Kidney epithelial cell (primary cell): ENCODE data around the gene EGR1. TPM values are rescaled to one million over a fixed set of nuclear protein-coding genes. Genes with fewer than 3 reads are reported as not detected.

ENCODE experiments used
- DNase-seq: peaks from one replicate; pipeline ENCODE4 v3.0.0-alpha.2; 2010; ENCODE audit warnings: low read depth
- H3K27me3 ChIP-seq: 2 replicates; pipeline ENCODE4 v1.6.0; 2011; ENCODE audit warnings: low read length; ENCODE audit not compliant: control insufficient read depth, insufficient read depth
- H3K36me3 ChIP-seq: 2 replicates; pipeline ENCODE4 v1.5.1; 2011; ENCODE audit warnings: low read length; ENCODE audit not compliant: control insufficient read depth, insufficient read depth
- H3K4me3 ChIP-seq: 2 replicates; pipeline ENCODE4 v1.5.1; 2011; ENCODE audit warnings: low read depth, mild to moderate bottlenecking, control low read depth, low read length
- total RNA-seq: library from RNA; depleted of rRNA; stranded (reverse); fragments of >200 nt; gene quantifications from 2 replicates; pipeline ENCODE4 v1.2.3, GENCODE V29; 2015
- TF ChIP-seq, protein P1 (sequence below): IDR thresholded peaks from 2 replicates; pipeline ENCODE4 v1.5.1; 2011; ENCODE audit warnings: mild to moderate bottlenecking, moderate library complexity, low read length, control low read depth, inconsistent platforms; ENCODE audit not compliant: insufficient read depth, poor library complexity, severe bottlenecking

Gene EGR1
- total RNA-seq, 1 donor from 2014 or later: 2.0 TPM

DNA sequence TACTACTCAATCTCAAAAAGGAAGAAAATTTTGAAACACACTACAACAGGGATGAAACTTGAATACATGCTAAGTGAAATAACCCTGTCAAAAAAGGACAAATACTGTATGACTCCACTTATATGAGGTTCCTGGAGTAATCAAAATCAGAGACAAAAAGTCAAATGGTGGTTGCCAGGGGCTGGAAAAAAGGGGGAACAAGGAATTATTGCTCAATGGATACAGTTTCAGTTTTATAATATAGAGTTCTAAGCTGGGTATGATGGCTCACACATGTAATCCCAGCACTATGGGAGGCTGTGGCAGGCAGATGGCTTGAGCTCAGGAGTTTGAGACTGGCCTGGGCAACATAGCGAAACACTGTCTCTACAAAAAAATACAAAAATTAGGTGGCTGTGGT, 48.7 kb downstream of the EGR1 start:
- Histone ChIP-seq H3K4me3 (no peak overlapping the region), H3K36me3 (no peaks in the 10 kb centered on the region), H3K27me3 (no peaks in the 10 kb centered on the region)
- DNase-seq: no peak
- TF ChIP-seq, protein P1, sequence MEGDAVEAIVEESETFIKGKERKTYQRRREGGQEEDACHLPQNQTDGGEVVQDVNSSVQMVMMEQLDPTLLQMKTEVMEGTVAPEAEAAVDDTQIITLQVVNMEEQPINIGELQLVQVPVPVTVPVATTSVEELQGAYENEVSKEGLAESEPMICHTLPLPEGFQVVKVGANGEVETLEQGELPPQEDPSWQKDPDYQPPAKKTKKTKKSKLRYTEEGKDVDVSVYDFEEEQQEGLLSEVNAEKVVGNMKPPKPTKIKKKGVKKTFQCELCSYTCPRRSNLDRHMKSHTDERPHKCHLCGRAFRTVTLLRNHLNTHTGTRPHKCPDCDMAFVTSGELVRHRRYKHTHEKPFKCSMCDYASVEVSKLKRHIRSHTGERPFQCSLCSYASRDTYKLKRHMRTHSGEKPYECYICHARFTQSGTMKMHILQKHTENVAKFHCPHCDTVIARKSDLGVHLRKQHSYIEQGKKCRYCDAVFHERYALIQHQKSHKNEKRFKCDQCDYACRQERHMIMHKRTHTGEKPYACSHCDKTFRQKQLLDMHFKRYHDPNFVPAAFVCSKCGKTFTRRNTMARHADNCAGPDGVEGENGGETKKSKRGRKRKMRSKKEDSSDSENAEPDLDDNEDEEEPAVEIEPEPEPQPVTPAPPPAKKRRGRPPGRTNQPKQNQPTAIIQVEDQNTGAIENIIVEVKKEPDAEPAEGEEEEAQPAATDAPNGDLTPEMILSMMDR: no peak

DNA sequence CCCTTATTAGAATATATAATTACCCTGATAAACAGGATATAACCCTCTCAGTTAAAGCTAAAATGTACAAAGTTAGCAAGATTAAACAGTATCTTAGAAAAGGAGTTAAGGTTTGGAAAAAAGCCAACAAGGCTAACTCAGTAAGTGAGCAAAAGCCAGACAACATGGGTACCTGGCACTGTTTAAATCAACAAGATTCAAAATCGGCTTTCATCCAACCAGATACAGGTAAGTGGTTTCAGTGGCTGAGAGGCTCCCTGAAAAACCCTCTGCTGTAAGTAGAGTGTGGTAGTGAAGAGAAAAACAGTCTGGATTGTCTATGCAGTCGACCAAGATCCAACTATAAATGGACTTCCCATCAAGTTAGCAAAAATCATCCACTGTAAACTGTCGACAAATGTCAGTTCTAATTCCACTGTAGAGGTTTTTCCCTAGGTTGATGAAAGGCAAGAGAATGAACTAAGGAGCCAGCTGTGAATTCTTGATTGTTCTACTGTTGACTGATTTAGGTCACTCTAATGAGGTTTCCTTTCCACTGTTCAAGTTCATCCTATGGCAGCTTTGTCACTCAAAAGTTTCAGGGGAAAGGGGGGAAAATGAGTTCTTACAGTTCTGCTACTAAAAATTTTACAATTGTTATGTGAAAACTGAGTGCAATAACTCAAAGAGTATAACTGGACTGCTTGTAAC, 50.4 kb downstream of the EGR1 start:
- TF ChIP-seq, protein P1: no peak
- DNase-seq: no peak
- Histone ChIP-seq H3K4me3 (no peak overlapping the region), H3K36me3 (no peaks in the 10 kb centered on the region), H3K27me3 (no peaks in the 10 kb centered on the region)

DNA sequence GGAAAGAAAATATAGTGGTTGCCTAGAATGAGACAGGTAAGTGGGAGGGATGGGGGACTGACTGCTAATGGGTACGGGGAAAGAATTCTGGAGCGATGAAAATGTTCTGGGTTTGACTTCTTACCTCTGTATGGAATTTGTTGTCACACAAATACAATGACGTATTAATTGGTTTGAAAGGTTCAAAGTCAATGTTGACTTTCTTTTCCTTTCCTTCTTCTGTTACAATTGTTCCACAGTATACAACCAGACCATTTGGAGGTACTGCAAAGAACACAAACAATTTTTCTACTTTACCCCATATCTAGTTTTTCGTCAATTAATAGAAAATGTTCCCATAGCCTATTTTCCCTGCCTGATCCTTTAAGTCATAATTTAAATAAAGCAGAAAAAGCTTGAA, 52.2 kb downstream of the EGR1 start:
- no peak for DNase-seq
- TF ChIP-seq, protein P1: no peak
- Histone ChIP-seq H3K27me3 (no peaks in the 10 kb centered on the region), H3K36me3 (no peaks in the 10 kb centered on the region), H3K4me3 (no peak overlapping the region)

Other genes starting within 250 kb of the EGR1 start
- 0.08 TPM in 1 of 2 replicates, not detected in the other for gene GFRA3, start 190.9 kb upstream of the EGR1 start, total RNA-seq
- 1.9 and 2.0 TPM in 2 replicates for gene CDC25C, start 133.7 kb upstream of the EGR1 start, total RNA-seq
- gene FAM53C, start 127.2 kb upstream of the EGR1 start, total RNA-seq: 26.3 and 36.8 TPM in 2 replicates
- 44.3 and 45.1 TPM in 2 replicates for gene KDM3B, start 112.8 kb upstream of the EGR1 start, total RNA-seq
- 34.7 and 40.2 TPM in 2 replicates for gene REEP2, start 26.4 kb upstream of the EGR1 start, total RNA-seq
- 123 and 149 TPM in 2 replicates for gene ETF1, start 77.8 kb downstream of the EGR1 start, total RNA-seq
- 584 and 695 TPM in 2 replicates for gene HSPA9, start 109.9 kb downstream of the EGR1 start, total RNA-seq